Measurements from ENCODE around the gene NAA25.

The NAA25 gene

GRCh38 chr12:112108202-112109079, at the start of gene NAA25:
NAA25 (minus strand) TSS chr12:112108783; CDS start chr12:112108773, 10 bp downstream.
- DNase-seq = peak; percentile 97

GRCh38 chr12:112153893-112154219, 45.3 kb upstream of the NAA25 start:
- DNase-seq = no peak

DNA sequence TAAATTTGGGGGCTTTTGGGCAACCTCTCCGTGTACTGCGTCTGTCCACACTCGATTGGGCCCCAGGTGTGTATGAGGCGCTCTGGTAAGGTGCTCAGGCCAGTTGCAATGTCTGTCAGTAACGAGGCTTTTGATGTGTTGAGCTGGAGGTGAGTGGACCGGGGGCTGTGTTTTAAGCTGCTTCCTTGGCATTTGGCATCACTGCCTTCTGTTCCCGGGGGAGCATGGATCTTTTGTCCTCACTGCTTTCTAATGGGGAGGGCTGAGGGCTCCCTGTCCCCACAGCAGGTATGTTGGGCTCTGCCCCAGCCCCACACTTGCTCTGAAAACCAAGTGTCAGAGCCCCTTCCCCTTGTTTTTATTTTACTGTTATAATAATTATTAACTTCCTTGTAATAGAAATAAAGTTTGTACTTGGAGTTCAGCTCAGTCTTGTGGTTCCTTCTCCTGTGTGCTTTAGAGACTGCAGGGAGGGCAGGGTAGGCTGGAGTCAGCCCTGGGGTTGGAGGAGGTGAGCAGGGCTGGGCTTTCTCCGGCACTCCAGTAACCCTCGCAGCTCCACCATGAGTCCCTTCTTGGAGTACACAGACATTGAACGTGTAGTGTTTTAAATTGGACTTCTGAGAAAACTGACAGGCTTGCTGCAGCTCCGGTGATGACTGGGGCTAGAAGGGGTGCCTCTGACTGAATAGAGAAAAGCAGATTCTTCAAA, 44.8 kb upstream of the NAA25 start:
- DNase-seq = peak; percentile 52

GRCh38 chr12:112151766-112152541, 43.4 kb upstream of the NAA25 start:
- no peak for DNase-seq

- DNase-seq = peak; percentile 98
Measured at GRCh38 chr12:112149596-112149995, 41.0 kb upstream of the NAA25 start.

GRCh38 chr12:112148031-112148513, 39.5 kb upstream of the NAA25 start:
- peak; percentile 72 for DNase-seq

GRCh38 chr12:112146123-112146522, 37.5 kb upstream of the NAA25 start:
- DNase-seq = no peak

GRCh38 chr12:112140728-112141127, 32.1 kb upstream of the NAA25 start:
- no peak for DNase-seq

DNA sequence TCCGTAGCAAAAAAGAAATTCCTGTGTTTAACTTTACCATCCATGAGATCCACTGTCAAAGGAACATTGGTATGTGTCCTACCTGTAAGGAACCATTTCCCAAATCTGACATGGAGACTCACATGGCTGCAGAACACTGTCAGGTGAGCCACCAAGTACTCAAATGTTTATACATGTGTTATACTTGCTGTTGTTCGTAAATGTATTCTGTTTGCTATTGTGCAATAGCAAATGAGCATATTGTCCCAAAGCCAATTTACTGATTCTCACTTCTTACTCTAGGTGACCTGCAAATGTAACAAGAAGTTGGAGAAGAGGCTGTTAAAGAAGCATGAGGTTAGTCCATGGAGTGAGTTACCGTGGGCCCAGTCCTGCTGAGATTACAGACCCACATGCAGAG, 26.1 kb upstream of the NAA25 start:
- DNase-seq = peak; percentile 39

DNA sequence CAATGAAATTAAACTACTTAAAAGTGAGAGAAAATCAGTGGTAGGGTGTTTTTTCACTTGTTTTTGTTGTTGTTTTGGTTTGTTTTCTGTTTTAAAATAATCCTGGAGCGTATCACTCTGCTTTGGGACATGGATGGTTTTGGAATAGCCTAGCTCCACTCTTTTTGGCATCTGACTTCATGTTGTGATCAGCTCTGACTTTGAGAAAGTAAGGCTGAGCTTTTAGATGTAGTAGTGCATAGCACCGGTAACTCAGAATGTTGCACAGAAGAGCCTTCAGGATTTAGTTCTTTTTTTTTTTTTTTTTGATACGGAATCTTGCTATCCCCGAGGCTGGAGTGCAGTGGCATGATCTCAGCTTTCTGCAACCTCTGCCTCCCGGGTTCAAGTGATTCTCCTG, 24.8 kb upstream of the NAA25 start:
- DNase-seq = no peak

DNA sequence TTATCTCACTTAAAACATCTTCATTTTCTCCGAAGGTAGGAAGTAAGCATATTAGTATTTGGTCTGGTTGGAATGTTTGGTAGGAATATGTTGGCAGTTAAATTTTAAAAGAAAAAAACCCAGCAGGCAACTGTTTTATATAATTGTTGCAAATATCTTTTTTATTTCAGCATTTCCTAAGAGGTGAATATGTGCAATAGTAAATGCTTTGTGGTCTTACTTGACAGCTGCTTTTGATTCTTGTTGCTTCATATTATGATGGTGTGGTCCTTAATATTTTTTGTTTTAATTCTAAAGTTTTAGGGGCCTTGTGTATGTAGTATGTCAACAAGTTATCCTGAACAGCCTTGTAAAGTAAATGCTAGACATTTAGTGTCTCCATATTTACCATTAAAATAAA, 23.1 kb upstream of the NAA25 start:
- DNase-seq = no peak

DNA sequence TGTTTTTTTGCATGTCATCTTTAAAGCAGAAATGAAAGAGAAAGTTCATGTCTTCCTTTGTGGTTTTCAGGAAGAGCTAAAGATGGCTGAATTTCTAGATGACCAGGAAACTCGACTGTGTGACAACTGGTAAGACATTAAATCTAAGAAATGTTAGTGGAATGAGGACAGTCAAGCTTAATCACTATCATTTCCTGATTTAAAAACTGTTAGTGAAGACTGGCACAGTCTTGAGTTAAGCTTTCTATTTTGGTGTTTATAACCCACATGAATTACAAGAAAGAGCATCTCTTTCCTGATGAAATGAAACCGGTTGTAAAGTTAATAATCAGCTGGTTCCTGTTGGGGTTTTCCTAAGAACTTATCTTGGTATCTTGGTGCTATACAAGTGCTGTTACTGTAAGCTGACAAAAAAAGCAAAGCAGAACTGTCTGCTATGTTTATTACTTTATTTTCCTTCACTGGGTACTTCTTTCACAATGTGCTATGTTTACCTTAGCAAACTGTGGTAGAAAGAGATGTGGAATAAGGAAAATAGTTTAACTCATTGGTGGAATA, 21.9 kb upstream of the NAA25 start:
- no peak for DNase-seq

- no peak for DNase-seq
Measured at GRCh38 chr12:112126911-112127310, 18.3 kb upstream of the NAA25 start.

DNA sequence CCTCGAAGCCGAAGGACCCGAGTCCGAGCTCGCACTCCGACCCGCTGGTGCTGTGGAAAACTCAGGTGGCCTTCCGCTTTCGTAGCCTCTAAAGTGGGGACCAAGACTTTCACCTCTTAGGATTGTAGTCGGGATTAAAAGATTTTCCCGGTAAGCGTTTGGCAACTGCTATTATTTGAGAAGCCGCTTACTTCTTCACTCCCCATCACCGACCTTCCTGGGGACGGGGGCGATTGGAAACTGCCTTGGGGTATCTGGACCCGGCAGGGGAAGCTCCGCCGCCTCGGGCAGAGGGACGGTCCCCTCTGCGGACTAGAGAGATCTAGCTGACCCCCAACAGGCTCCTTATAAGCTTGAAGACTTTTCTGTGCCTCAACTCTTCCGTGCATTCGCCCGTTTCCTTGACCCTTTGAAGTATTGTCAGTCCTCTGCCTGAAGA, 17.4 kb upstream of the NAA25 start:
- DNase-seq = no peak

DNA sequence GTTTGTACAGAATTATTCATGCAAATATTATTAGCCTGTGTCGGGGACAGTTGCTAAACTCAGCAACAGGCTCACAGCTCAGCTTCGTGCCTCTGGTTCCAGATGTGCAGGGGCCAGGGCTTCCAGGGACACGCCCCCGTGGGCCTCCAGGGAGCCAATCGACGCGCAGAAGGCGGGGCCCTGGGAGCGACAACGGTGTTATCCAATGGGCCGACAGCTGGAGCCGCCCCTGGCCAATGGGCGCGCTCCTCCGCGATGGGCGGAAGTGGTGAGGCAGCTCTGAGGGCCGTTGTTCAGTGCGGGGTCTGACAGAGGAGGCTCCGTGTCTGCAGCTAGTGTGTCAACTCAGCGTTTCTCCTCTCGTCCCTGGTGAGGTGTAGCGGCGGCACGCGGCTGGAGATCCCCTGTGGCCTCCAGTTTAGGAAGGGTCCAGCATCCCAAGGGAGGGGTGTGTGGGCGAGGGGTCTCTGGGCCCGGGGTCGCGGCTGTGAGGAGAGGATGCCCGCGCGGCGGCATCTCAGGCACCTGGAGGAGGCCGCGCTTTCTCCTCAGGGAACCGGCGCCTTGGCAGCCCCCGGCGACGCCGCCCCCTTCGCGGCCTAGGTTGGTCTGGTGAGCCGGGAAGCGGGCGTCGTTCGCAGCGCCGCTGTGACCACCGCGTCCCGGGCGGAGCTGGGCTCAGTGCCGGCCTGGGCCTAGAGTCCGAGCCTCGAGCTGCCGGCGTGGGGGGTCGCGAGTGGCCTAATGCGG, 16.8 kb upstream of the NAA25 start, which contains the start of gene TRAFD1:
Gene TRAFD1, plus strand, starts transcription at position 311 of the 750 bp plus-strand sequence. CDS start 4,963 bp downstream, outside the sequence.
- peak; percentile 100 for DNase-seq

GRCh38 chr12:112124918-112125249, 16.3 kb upstream of the NAA25 start:
- no peak for DNase-seq

- no peak for DNase-seq
Measured at GRCh38 chr12:112122823-112123690, 14.5 kb upstream of the NAA25 start.

DNA sequence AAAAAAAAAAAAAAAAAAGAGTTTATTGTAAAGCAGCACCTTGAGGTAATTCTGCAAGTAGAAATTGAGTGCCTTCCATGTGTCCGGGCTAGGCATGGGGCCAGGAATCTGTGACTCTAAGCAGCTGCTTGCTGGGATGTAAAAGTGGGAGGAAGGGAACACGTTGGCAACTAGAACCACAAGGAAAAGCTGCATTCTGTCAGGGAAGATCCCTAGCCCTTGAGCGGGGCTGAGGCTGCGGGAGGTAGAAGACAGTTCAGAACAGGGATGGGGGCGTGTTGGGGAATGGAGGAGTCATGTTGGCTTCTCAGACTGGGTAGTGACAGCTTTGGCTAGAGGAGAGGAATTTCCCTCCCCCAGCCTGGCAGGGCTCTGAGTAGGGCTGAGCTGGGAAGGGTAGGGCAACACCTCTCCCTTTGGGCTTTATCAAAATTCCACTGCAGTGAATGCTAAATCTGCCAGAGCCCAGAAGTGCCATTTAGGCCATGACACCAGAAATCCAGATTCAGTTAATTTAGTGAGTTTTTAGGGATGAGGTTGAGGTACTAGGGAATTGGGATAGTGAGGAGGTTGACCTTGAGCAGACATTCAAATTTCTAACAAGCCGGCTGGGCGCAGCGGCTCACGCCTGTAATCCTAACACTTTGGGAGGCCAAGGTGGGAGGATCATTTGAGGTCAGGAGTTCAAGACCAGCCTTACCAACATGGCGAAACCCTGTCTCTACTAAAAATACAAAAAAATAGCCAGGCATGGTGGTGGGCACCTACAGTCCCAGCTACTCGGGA, 13.4 kb upstream of the NAA25 start:
- DNase-seq = peak; percentile 66

GRCh38 chr12:112117685-112118084, 9.1 kb upstream of the NAA25 start:
- DNase-seq = peak; percentile 11
